CD4-positive, alpha-beta T cell (primary cell): ENCODE results near the gene FYN. TPM values are rescaled to one million over a fixed set of nuclear protein-coding genes. Genes with fewer than 3 reads are reported as not detected.

Source experiments
- ATAC-seq: fragments of 200-7000 bp; cut with Tn5 transposase; one replicate; pipeline ENCODE4 v1.10.0; 2022; ENCODE audit warnings: mild to moderate bottlenecking; ENCODE audit not compliant: poor library complexity
- CTCF ChIA-PET: fragments of 350-600 bp; sonication (Branson Sonifier 250); formaldehyde crosslinking; loops from one replicate; lab custom pipeline; 2021; ENCODE audit warnings: antibody characterized with exemption, inconsistent platforms; lab: Charles Lee
- POLR2A ChIA-PET: fragments of 350-600 bp; sonication (Branson Sonifier 250); formaldehyde crosslinking; loops from one replicate; lab custom pipeline; 2021; ENCODE audit warnings: antibody characterized with exemption, inconsistent platforms; lab: Charles Lee
- DNase-seq, 14 experiments: peaks; one replicate each; pipeline ENCODE4 v3.0.0-alpha.2; 2013 to 2020; ENCODE audit warnings: mixed read lengths in 2 of 14
- H3K27ac ChIP-seq, 2 donors: one replicate each; pipeline versions ENCODE4 v1.5.1 to v1.7.0; 2013; ENCODE audit warnings: low read length in 2 of 2, low read depth in 1 of 2, mild to moderate bottlenecking in 1 of 2
- H3K27me3 ChIP-seq, 2 experiments: 1 replicate in 1 of 2; 2 replicates in 1 of 2; pipeline versions ENCODE4 v1.6.1 to v1.7.0; 2013; ENCODE audit warnings: low read length in 2 of 2, control low read depth in 1 of 2, mild to moderate bottlenecking in 1 of 2, moderate library complexity in 1 of 2; ENCODE audit not compliant: insufficient read depth in 2 of 2, control insufficient read depth in 1 of 2
- H3K36me3 ChIP-seq: one replicate; pipeline ENCODE4 v1.6.1; 2013; ENCODE audit warnings: low read length, control low read depth; ENCODE audit not compliant: insufficient read depth
- H3K4me1 ChIP-seq: one replicate; pipeline ENCODE4 v1.6.1; 2013; ENCODE audit warnings: low read length, control low read depth; ENCODE audit not compliant: insufficient read depth
- H3K4me3 ChIP-seq: one replicate; pipeline ENCODE4 v1.5.1; 2013; ENCODE audit warnings: mild to moderate bottlenecking, low read length, moderate library complexity
- H3K9me3 ChIP-seq, 2 experiments: 1 replicate in 1 of 2; 2 replicates in 1 of 2; pipeline versions ENCODE4 v1.6.1 to v1.7.0; 2013; ENCODE audit warnings: low read length in 2 of 2, mild to moderate bottlenecking in 2 of 2, control low read depth in 1 of 2, moderate library complexity in 1 of 2; ENCODE audit not compliant: control insufficient read depth in 1 of 2, insufficient read depth in 1 of 2
- H3K27ac Mint-ChIP-seq: one replicate; pipeline ENCODE4 v1.8.0; 2020; ENCODE audit warnings: mixed read lengths
- H3K27me3 Mint-ChIP-seq: one replicate; pipeline ENCODE4 v1.8.0; 2021; ENCODE audit warnings: mixed read lengths
- H3K36me3 Mint-ChIP-seq: one replicate; pipeline ENCODE4 v1.8.0; 2021; ENCODE audit warnings: low read depth, mixed read lengths
- H3K4me1 Mint-ChIP-seq: one replicate; pipeline ENCODE4 v1.8.0; 2021; ENCODE audit warnings: low read depth, mixed read lengths
- H3K4me3 Mint-ChIP-seq: one replicate; pipeline ENCODE4 v1.8.0; 2020; ENCODE audit warnings: mild to moderate bottlenecking, mixed read lengths
- H3K9me3 Mint-ChIP-seq: one replicate; pipeline ENCODE4 v1.8.0; 2020; ENCODE audit warnings: mixed read lengths
- intact Hi-C, 2 experiments: fragments of 100-400 bp; cut with DNase I in 1 of 2; cut with micrococcal nuclease in 1 of 2; formaldehyde crosslinking; loops; one replicate each; pipeline versions ENCODE4 v1.15.1 to v1.9.0; 2023 to 2025; cut with DNase I, micrococcal nuclease
- total RNA-seq, 174 experiments: library from RNA in 2 of 174; stranded (reverse) in 2 of 174; gene quantifications; one replicate each; pipeline ENCODE4 v1.2.3 and lab custom pipeline; 2021 to 2026
- TF ChIP-seq, protein P1 (sequence below): fragments of 200-600 bp; IDR thresholded peaks from one replicate; pipeline ENCODE4 v1.8.0; 2022; ENCODE audit warnings: antibody characterized with exemption, mild to moderate bottlenecking

Gene FYN
- total RNA-seq, 2 experiments from 2014 or later = 419 TPM

DNA sequence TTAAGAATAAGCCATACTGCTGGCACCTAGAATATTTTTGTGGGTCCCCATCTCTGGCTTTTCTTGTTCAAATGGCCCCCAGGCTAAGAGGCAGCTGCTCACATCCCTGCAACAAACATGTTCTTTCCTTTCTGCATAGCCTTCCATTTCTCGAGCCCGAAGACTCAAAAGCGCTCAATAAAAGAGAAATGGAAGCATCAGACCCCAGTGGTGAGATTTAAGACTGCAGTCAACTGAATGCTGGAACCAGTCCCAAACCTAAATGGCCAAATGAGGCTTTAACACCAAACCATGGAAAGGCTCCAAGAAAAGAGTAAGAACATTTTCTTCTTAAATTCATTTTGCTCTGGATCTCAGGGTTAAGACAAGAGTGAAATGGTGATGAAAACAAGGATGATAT, 145.4 kb downstream of the FYN start:
- H3K4me1 Mint-ChIP-seq = peaks cover 93% of the 10 kb centered on the region
- H3K4me3 ChIP-seq = no peak overlapping the region
- TF ChIP-seq, protein P1, sequence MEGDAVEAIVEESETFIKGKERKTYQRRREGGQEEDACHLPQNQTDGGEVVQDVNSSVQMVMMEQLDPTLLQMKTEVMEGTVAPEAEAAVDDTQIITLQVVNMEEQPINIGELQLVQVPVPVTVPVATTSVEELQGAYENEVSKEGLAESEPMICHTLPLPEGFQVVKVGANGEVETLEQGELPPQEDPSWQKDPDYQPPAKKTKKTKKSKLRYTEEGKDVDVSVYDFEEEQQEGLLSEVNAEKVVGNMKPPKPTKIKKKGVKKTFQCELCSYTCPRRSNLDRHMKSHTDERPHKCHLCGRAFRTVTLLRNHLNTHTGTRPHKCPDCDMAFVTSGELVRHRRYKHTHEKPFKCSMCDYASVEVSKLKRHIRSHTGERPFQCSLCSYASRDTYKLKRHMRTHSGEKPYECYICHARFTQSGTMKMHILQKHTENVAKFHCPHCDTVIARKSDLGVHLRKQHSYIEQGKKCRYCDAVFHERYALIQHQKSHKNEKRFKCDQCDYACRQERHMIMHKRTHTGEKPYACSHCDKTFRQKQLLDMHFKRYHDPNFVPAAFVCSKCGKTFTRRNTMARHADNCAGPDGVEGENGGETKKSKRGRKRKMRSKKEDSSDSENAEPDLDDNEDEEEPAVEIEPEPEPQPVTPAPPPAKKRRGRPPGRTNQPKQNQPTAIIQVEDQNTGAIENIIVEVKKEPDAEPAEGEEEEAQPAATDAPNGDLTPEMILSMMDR = no peak
- H3K27ac ChIP-seq = no peak overlapping the region
- H3K27ac Mint-ChIP-seq = peak overlapping the region; percentile 93
- H3K27me3 ChIP-seq = no peaks in the 10 kb centered on the region
- CTCF ChIA-PET = interaction anchor here (1.0 kb wide), 1 partner anchor 24 kb away, joined by 3 read pairs; no protein-coding TSS in a partner anchor
- DNase-seq (peak in 2 of 14 experiments; percentile 50 to 53), ATAC-seq (no peak)
- peaks cover 74% of the 10 kb centered on the region for H3K4me1 ChIP-seq
- H3K36me3 ChIP-seq = peaks cover 36% of the 10 kb centered on the region
- H3K9me3 Mint-ChIP-seq = no peaks in the 10 kb centered on the region
- peaks cover 80% of the 10 kb centered on the region for H3K36me3 Mint-ChIP-seq
- POLR2A ChIA-PET = interaction anchor here (0.8 kb wide), 1 partner anchor 32 kb away, joined by 3 read pairs; no protein-coding TSS in a partner anchor
- H3K27me3 Mint-ChIP-seq = no peaks in the 10 kb centered on the region
- intact Hi-C loops = loop anchor here in 1 of 2 experiments (5.0 to 10.0 kb wide), 2 partner anchors 47 to 74 kb away; no protein-coding TSS in a partner anchor
- no peak overlapping the region for H3K4me3 Mint-ChIP-seq
- H3K9me3 ChIP-seq = peaks cover 7% of the 10 kb centered on the region in 2 experiments

DNA sequence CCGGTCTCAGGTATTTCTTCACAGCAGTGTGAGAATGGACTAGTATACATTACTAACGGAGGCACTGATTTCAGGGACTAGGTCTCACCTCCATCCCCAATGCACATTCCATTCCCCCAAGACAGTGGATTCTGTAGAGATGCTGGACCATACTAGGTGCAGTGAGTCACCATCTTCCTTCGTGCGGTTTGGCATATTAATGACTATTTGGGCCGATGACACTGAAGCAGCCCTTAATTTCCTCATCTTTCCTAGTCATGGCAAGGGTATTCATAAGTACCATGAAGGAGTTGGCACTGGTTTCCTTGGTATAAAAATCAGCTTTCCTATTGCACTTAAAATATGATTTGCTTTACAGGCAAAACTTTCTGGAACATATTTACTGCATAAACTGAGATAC, 146.2 kb downstream of the FYN start:
- TF ChIP-seq, protein P1 = no peak
- ChIA-PET CTCF (interaction anchor here (1.0 to 1.2 kb wide), 2 partner anchors 17 to 25 kb away, joined by 3 read pairs; no protein-coding TSS in a partner anchor), POLR2A (no interaction called here)
- H3K9me3 ChIP-seq = no peaks in the 10 kb centered on the region
- H3K9me3 Mint-ChIP-seq = no peaks in the 10 kb centered on the region
- peaks cover 78% of the 10 kb centered on the region for H3K36me3 Mint-ChIP-seq
- intact Hi-C loops = loop anchor here in 1 of 2 experiments (5.0 to 10.0 kb wide), 2 partner anchors 48 to 75 kb away; no protein-coding TSS in a partner anchor
- peaks cover 95% of the 10 kb centered on the region for H3K4me1 Mint-ChIP-seq
- no peak overlapping the region for H3K4me3 Mint-ChIP-seq
- H3K4me3 ChIP-seq = no peak overlapping the region
- H3K36me3 ChIP-seq = peaks cover 31% of the 10 kb centered on the region
- H3K27me3 ChIP-seq = no peaks in the 10 kb centered on the region
- no peak overlapping the region for H3K27ac ChIP-seq
- H3K4me1 ChIP-seq = peaks cover 73% of the 10 kb centered on the region
- peak overlapping the region; percentile 93 for H3K27ac Mint-ChIP-seq
- DNase-seq = no peak
- H3K27me3 Mint-ChIP-seq = no peaks in the 10 kb centered on the region
- no peak for ATAC-seq

DNA sequence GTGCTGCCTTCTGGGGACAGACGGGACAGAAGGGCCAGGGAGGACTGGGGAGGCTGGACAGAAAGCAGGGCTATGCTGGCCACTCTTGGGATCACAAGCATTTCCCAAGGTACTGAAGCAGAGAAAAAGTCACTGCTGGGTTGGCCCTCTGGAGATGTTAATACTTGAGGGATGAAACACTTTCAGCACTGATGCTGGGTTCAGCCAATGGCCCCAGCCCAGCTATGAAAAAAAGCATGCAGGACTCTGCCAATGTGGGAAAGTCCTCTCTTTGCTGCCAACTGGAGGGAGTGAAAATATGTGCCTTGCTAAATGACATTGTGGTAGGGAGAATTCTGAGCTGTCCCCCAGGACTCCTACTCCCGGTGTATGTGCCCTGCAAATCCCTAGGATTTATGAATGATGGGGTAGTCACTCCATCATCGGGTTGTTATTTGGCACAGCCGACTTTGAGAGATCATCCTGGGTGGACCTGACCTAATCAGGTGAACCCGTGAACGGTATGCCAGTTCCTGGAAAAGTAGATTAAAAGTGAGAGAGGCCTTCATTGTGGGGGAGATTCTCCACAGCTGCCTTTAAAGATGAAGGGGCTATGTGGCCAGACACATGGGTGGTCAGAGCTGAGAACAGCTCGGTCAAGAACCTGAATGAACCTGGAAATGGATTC, 147.7 kb downstream of the FYN start:
- POLR2A ChIA-PET = interaction anchor here (0.6 to 2.8 kb wide), 7 partner anchors 9 to 300 kb away, joined by 3 to 9 read pairs (median 4); no protein-coding TSS in a partner anchor
- Mint-ChIP-seq H3K27ac (peak overlapping the region; percentile 93), H3K9me3 (no peaks in the 10 kb centered on the region), H3K4me1 (peaks cover 95% of the 10 kb centered on the region), H3K36me3 (peaks cover 78% of the 10 kb centered on the region), H3K4me3 (peak overlapping the region; percentile 77), H3K27me3 (no peaks in the 10 kb centered on the region)
- H3K27ac ChIP-seq = peak overlapping the region; percentile 55 to 71
- no peaks in the 10 kb centered on the region for H3K9me3 ChIP-seq
- intact Hi-C loops = loop anchor here (2.0 to 10.0 kb wide), 4 partner anchors 25 to 77 kb away; no protein-coding TSS in a partner anchor
- H3K27me3 ChIP-seq = no peaks in the 10 kb centered on the region
- H3K36me3 ChIP-seq = peaks cover 22% of the 10 kb centered on the region
- H3K4me3 ChIP-seq = no peak overlapping the region
- TF ChIP-seq, protein P1 = no peak
- no peak for ATAC-seq
- CTCF ChIA-PET = interaction anchor here (1.3 kb wide), 1 partner anchor 99 kb away, joined by 3 read pairs; no protein-coding TSS in a partner anchor
- H3K4me1 ChIP-seq = peaks cover 73% of the 10 kb centered on the region
- no peak for DNase-seq
